Measurements from ENCODE around the gene KCNN4. TPM values are rescaled to one million over a fixed set of nuclear protein-coding genes. Genes with fewer than 3 reads are reported as not detected.

KCNN4 gene
- total RNA-seq, 1 donor from 2014 or later = 6.4 TPM

GRCh38 chr19:43748685-43749084, 32.1 kb downstream of the KCNN4 start:
- Mint-ChIP-seq H3K36me3 (peaks cover 46% of the 10 kb centered on the region), H3K27me3 (ENCODE audit: low read depth) (no peaks in the 10 kb centered on the region), H3K27ac (no peak overlapping the region), H3K9me3 (no peaks in the 10 kb centered on the region), H3K4me1 (peaks cover 7% of the 10 kb centered on the region), H3K4me3 (no peak overlapping the region)
- TF ChIP-seq CTCF (IDR thresholded peaks at IDR 0.05; ENCODE audit: unreplicated experiment) = no peak
- DNase-seq (ENCODE audit: low spot score in 2 of 2, unreplicated experiment in 2 of 2) = no peak

GRCh38 chr19:43748205-43748594, 32.6 kb downstream of the KCNN4 start:
- H3K36me3 Mint-ChIP-seq = peaks cover 48% of the 10 kb centered on the region
- H3K27ac Mint-ChIP-seq = no peak overlapping the region
- no peak for DNase-seq (ENCODE audit: low spot score in 2 of 2, unreplicated experiment in 2 of 2)
- no peak overlapping the region for H3K4me3 Mint-ChIP-seq
- TF ChIP-seq CTCF (IDR thresholded peaks at IDR 0.05; ENCODE audit: unreplicated experiment) = no peak
- H3K4me1 Mint-ChIP-seq = peaks cover 4% of the 10 kb centered on the region
- H3K27me3 Mint-ChIP-seq (ENCODE audit: low read depth) = no peaks in the 10 kb centered on the region
- H3K9me3 Mint-ChIP-seq = no peaks in the 10 kb centered on the region

GRCh38 chr19:43747557-43748204, 33.1 kb downstream of the KCNN4 start:
- no peaks in the 10 kb centered on the region for H3K27me3 Mint-ChIP-seq (ENCODE audit: low read depth)
- no peak for TF ChIP-seq CTCF (IDR thresholded peaks at IDR 0.05; ENCODE audit: unreplicated experiment)
- no peak overlapping the region for H3K4me3 Mint-ChIP-seq
- no peak for DNase-seq (ENCODE audit: low spot score in 2 of 2, unreplicated experiment in 2 of 2)
- no peak overlapping the region for H3K27ac Mint-ChIP-seq
- no peaks in the 10 kb centered on the region for H3K9me3 Mint-ChIP-seq
- peaks cover 50% of the 10 kb centered on the region for H3K36me3 Mint-ChIP-seq
- H3K4me1 Mint-ChIP-seq = no peaks in the 10 kb centered on the region

GRCh38 chr19:43743059-43743458, 37.7 kb downstream of the KCNN4 start:
- DNase-seq (ENCODE audit: low spot score in 2 of 2, unreplicated experiment in 2 of 2) = no peak
- Mint-ChIP-seq H3K9me3 (no peaks in the 10 kb centered on the region), H3K27ac (no peak overlapping the region), H3K4me1 (no peaks in the 10 kb centered on the region), H3K4me3 (no peak overlapping the region), H3K36me3 (peaks cover 56% of the 10 kb centered on the region), H3K27me3 (ENCODE audit: low read depth) (no peaks in the 10 kb centered on the region)
- no peak for TF ChIP-seq CTCF (IDR thresholded peaks at IDR 0.05; ENCODE audit: unreplicated experiment)

- no peak for DNase-seq (ENCODE audit: low spot score in 2 of 2, unreplicated experiment in 2 of 2)
- Mint-ChIP-seq H3K36me3 (peaks cover 57% of the 10 kb centered on the region), H3K27ac (no peak overlapping the region), H3K4me3 (no peak overlapping the region), H3K27me3 (ENCODE audit: low read depth) (no peaks in the 10 kb centered on the region), H3K4me1 (no peaks in the 10 kb centered on the region), H3K9me3 (no peaks in the 10 kb centered on the region)
- no peak for TF ChIP-seq CTCF (IDR thresholded peaks at IDR 0.05; ENCODE audit: unreplicated experiment)
These were observed 39.5 kb downstream of the KCNN4 start for GRCh38 chr19:43741075-43741825.

Data from mesothelial cell of epicardium (in vitro differentiated cells).